OCI-LY1 (cell line): Measurements from ENCODE around the gene MAGI1.

ENCODE experiments used
- H2AFZ ChIP-seq: fragments of 200-600 bp; sonication (generic), shearing (Covaris generic); 2 replicates; pipeline ENCODE4 v1.6.0; 2014; ENCODE audit warnings: antibody characterized with exemption, mild to moderate bottlenecking, low read length
- H3F3A ChIP-seq: fragments of 200-600 bp; sonication (generic), shearing (Covaris generic); 2 replicates; pipeline ENCODE4 v1.6.0; 2014; ENCODE audit warnings: mild to moderate bottlenecking, antibody characterized with exemption, low read length, moderate library complexity; ENCODE audit not compliant: insufficient read depth
- H3K27ac ChIP-seq: fragments of 200-600 bp; sonication (generic); 2 replicates; pipeline ENCODE4 v1.5.1; 2014; ENCODE audit warnings: low read length, mixed run types, mild to moderate bottlenecking, low read depth; ENCODE audit not compliant: poor library complexity, severe bottlenecking
- H3K27me3 ChIP-seq: fragments of 200-600 bp; sonication (generic); 2 replicates; pipeline ENCODE4 v1.6.0; 2014; ENCODE audit warnings: antibody characterized with exemption, mild to moderate bottlenecking, low read length, moderate library complexity; ENCODE audit not compliant: insufficient read depth
- H3K36me3 ChIP-seq: fragments of 200-600 bp; sonication (generic); 2 replicates; pipeline ENCODE4 v1.6.1; 2014; ENCODE audit warnings: mild to moderate bottlenecking, antibody characterized with exemption, low read length, moderate library complexity, mixed read lengths; ENCODE audit not compliant: insufficient read depth
- H3K4me1 ChIP-seq: fragments of 200-600 bp; sonication (generic); 2 replicates; pipeline ENCODE4 v1.5.1; 2014; ENCODE audit warnings: mild to moderate bottlenecking, low read length, moderate library complexity; ENCODE audit not compliant: insufficient read depth, severe bottlenecking
- H3K4me2 ChIP-seq: fragments of 200-600 bp; sonication (generic), shearing (Covaris generic); 2 replicates; pipeline ENCODE4 v1.6.1; 2014; ENCODE audit warnings: low read length
- H3K4me3 ChIP-seq: fragments of 200-600 bp; sonication (generic); 2 replicates; pipeline ENCODE4 v1.5.1; 2014; ENCODE audit warnings: low read length, low read depth, mild to moderate bottlenecking, mixed read lengths; ENCODE audit not compliant: poor library complexity, severe bottlenecking
- H3K79me2 ChIP-seq: fragments of 200-600 bp; shearing (Covaris generic); 2 replicates; pipeline ENCODE4 v1.6.1; 2016; ENCODE audit warnings: mixed run types, low read length, mixed read lengths; ENCODE audit not compliant: insufficient read depth
- H3K9ac ChIP-seq: fragments of 200-600 bp; sonication (generic), shearing (Covaris generic); 2 replicates; pipeline ENCODE4 v1.6.1; 2014; ENCODE audit warnings: mild to moderate bottlenecking, low read length, mixed read lengths
- H3K9me2 ChIP-seq: fragments of 200-600 bp; sonication (generic), shearing (Covaris generic); 2 replicates; pipeline ENCODE4 v1.6.1; 2014; ENCODE audit warnings: low read depth, mild to moderate bottlenecking, low read length, mixed read lengths
- H3K9me3 ChIP-seq: fragments of 200-600 bp; shearing (Covaris generic); 2 replicates; pipeline ENCODE4 v1.6.1; 2014; ENCODE audit warnings: low read length, mixed read lengths
- H4K20me1 ChIP-seq: fragments of 200-600 bp; sonication (generic), shearing (Covaris generic); 2 replicates; pipeline ENCODE4 v1.6.0; 2016; ENCODE audit warnings: mild to moderate bottlenecking, low read length; ENCODE audit not compliant: insufficient read depth
- EZH2 ChIP-seq: fragments of 200-600 bp; sonication (generic), shearing (Covaris generic); IDR thresholded peaks from 2 replicates; pipeline ENCODE4 v1.8.0; 2017; ENCODE audit warnings: borderline replicate concordance, mixed run types, mild to moderate bottlenecking, antibody characterized with exemption, low read length, moderate library complexity, mixed read lengths
- TF ChIP-seq, protein P1 (sequence below): fragments of 200-600 bp; sonication (generic), shearing (Covaris generic); IDR thresholded peaks from 2 replicates; pipeline ENCODE4 v1.5.1; 2017; ENCODE audit warnings: mild to moderate bottlenecking, antibody characterized with exemption, low read length, moderate library complexity, mixed read lengths

The MAGI1 gene

DNA sequence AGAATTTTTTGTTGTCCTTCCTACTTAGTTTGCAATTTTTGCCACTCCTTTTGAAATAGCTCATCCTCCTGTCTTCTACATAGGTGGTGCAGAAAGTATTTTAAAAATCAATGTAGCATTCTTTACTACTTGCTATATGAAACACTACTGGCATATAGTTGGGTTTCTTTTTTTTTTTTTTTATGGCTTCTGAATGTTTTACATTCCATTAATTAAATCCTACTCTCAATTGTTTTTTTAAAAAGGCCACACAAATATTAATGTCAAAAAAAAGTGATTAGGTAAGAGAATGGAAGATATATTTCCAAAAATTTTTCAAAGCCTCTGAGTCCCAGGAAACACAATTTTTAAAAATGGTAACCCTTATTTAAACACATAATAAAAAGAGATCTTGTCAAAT is 262.6 kb downstream of the MAGI1 start:
- H3K36me3 ChIP-seq: no peaks in the 10 kb centered on the region
- H3K27me3 ChIP-seq: no peaks in the 10 kb centered on the region
- no peaks in the 10 kb centered on the region for H4K20me1 ChIP-seq
- H3K4me2 ChIP-seq: no peak overlapping the region
- no peaks in the 10 kb centered on the region for H3K4me1 ChIP-seq
- TF ChIP-seq EZH2: no peak
- TF ChIP-seq, protein P1, sequence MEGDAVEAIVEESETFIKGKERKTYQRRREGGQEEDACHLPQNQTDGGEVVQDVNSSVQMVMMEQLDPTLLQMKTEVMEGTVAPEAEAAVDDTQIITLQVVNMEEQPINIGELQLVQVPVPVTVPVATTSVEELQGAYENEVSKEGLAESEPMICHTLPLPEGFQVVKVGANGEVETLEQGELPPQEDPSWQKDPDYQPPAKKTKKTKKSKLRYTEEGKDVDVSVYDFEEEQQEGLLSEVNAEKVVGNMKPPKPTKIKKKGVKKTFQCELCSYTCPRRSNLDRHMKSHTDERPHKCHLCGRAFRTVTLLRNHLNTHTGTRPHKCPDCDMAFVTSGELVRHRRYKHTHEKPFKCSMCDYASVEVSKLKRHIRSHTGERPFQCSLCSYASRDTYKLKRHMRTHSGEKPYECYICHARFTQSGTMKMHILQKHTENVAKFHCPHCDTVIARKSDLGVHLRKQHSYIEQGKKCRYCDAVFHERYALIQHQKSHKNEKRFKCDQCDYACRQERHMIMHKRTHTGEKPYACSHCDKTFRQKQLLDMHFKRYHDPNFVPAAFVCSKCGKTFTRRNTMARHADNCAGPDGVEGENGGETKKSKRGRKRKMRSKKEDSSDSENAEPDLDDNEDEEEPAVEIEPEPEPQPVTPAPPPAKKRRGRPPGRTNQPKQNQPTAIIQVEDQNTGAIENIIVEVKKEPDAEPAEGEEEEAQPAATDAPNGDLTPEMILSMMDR: no peak
- no peak overlapping the region for H3K27ac ChIP-seq
- no peak overlapping the region for H3K4me3 ChIP-seq
- H2AFZ ChIP-seq: no peak overlapping the region
- H3F3A ChIP-seq: no peaks in the 10 kb centered on the region
- H3K9me2 ChIP-seq: no peaks in the 10 kb centered on the region
- H3K9ac ChIP-seq: no peak overlapping the region
- H3K79me2 ChIP-seq: no peaks in the 10 kb centered on the region
- no peaks in the 10 kb centered on the region for H3K9me3 ChIP-seq

DNA sequence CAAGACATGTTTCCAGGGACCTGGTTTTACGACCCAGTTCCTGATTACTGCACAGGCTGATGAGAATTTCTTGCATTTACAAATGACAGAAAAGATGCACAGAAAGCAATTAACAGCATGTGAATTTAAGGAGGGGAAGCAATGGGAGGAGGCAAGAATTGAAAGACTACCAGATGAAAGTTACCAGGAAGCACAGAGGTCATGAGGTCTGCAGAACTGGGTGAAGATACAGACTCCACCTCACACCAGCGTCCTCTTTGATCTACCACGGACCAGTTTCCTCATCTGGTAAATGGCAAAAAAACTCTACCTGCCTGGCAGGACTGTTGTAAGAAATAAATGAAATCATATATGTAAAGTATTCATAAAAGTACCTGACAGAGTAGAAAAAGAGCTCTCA is 266.0 kb downstream of the MAGI1 start:
- no peak for TF ChIP-seq EZH2
- TF ChIP-seq, protein P1: no peak
- Histone ChIP-seq H3K27ac (no peak overlapping the region), H3K27me3 (no peaks in the 10 kb centered on the region), H3K9me2 (no peaks in the 10 kb centered on the region), H3K4me3 (no peak overlapping the region), H2AFZ (no peak overlapping the region), H4K20me1 (no peaks in the 10 kb centered on the region), H3K4me2 (no peak overlapping the region), H3K79me2 (no peaks in the 10 kb centered on the region), H3F3A (no peaks in the 10 kb centered on the region), H3K9ac (no peak overlapping the region), H3K9me3 (no peaks in the 10 kb centered on the region), H3K4me1 (no peaks in the 10 kb centered on the region), H3K36me3 (no peaks in the 10 kb centered on the region)

DNA sequence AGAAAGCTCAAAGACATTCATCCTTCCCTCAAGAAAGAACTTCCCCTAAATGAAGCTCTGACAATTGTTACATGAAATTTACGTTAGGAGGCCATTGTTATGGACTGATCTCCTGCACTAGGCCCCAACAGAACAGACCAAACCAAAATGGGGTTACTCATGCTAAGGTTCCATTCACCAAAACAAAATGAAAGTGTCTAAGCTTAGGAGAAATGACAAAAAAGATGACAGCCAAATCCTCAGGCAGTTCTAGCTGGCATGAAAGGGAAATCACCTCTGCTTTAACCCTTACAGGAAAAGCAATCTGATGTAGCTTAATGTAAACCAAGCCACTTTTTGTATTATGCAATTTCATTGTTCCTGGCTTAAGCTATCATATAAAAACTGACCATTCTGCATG is 271.2 kb downstream of the MAGI1 start:
- no peak overlapping the region for H3K27ac ChIP-seq
- H3K79me2 ChIP-seq: no peaks in the 10 kb centered on the region
- TF ChIP-seq, protein P1: no peak
- no peak for TF ChIP-seq EZH2
- no peaks in the 10 kb centered on the region for H3K27me3 ChIP-seq
- no peak overlapping the region for H3K4me3 ChIP-seq
- no peak overlapping the region for H3K4me2 ChIP-seq
- H3K9me3 ChIP-seq: no peaks in the 10 kb centered on the region
- no peaks in the 10 kb centered on the region for H4K20me1 ChIP-seq
- no peak overlapping the region for H3K9ac ChIP-seq
- no peak overlapping the region for H2AFZ ChIP-seq
- no peaks in the 10 kb centered on the region for H3K4me1 ChIP-seq
- H3K36me3 ChIP-seq: no peaks in the 10 kb centered on the region
- H3F3A ChIP-seq: no peaks in the 10 kb centered on the region
- no peaks in the 10 kb centered on the region for H3K9me2 ChIP-seq
